K562 (cell line): ENCODE results near the gene COX7A2. TPM values are rescaled to one million over a fixed set of nuclear protein-coding genes. Genes with fewer than 3 reads are reported as not detected.

Source experiments
- ATAC-seq: fragments of 200-7000 bp; cut with Tn5 transposase; 3 replicates; pipeline ENCODE4 v1.9.1; 2020; ENCODE audit warnings: moderate library complexity
- BruUV-seq: library from RNA; stranded (reverse); fragments of 400-500 nt; replicated peaks from 2 replicates; lab custom pipeline; 2021; lab: Mats Ljungman, UMichigan
- CTCF ChIA-PET: fragments of 300-600 bp; formaldehyde crosslinking; extraction: SDS; loops from one replicate; lab custom pipeline; 2021; ENCODE audit warnings: low intra/inter-chr PET ratio; lab: Yijun Ruan, JAX
- POLR2A ChIA-PET: fragments of 300-600, 350-650 bp; sonication (Branson Sonifier 250); formaldehyde crosslinking; extraction: SDS; loops from one replicate; lab custom pipeline; 2021; ENCODE audit warnings: antibody characterized with exemption, inconsistent platforms; lab: Yijun Ruan, JAX
- DNase-seq, 4 experiments: peaks; one replicate each; pipeline versions ENCODE4 v3.0.0 to v3.0.0-alpha.2; 2011 to 2018; ENCODE audit warnings: low spot score in 3 of 4, mixed read lengths in 3 of 4; ENCODE audit errors: extremely low read depth in 1 of 4
- FAIRE-seq: peaks from 2 replicates; lab custom pipeline; 2011; peaks lifted over from hg19 to GRCh38; lab: Jason Lieb, UNC
- H2AFZ ChIP-seq: 2 replicates; pipeline ENCODE4 v1.6.0; 2011; ENCODE audit warnings: low read depth, low read length, control low read depth, inconsistent platforms
- H3K27ac ChIP-seq: fragments of 200-600 bp; 3 replicates; pipeline ENCODE4 v1.8.0; 2011; ENCODE audit warnings: low read depth, mild to moderate bottlenecking, control low read depth, inconsistent platforms, low read length, moderate library complexity, mixed read lengths; ENCODE audit errors: extremely low read depth
- H3K27me3 ChIP-seq, 2 experiments: fragments of 300-600 bp in 1 of 2; 2 replicates in 1 of 2; 3 replicates in 1 of 2; pipeline versions ENCODE4 v1.6.0 to v1.8.0; 2011; ENCODE audit warnings: inconsistent platforms in 2 of 2, low read length in 2 of 2, mild to moderate bottlenecking in 1 of 2, mixed read lengths in 1 of 2, moderate library complexity in 1 of 2; ENCODE audit not compliant: control insufficient read depth in 2 of 2, insufficient read depth in 2 of 2
- H3K36me3 ChIP-seq: fragments of 300-600 bp; 3 replicates; pipeline ENCODE4 v1.8.0; 2011; ENCODE audit warnings: mild to moderate bottlenecking, low read length, inconsistent platforms; ENCODE audit not compliant: control insufficient read depth, insufficient read depth
- H3K4me1 ChIP-seq, 2 experiments: fragments of 200-600 bp in 1 of 2; replicated peaks in 1 of 2; 2 replicates in 1 of 2; 3 replicates in 1 of 2; pipeline versions ENCODE4 v1.5.1 to v1.8.0; 2011; ENCODE audit warnings: inconsistent platforms in 2 of 2, low read length in 2 of 2, mild to moderate bottlenecking in 1 of 2, mixed read lengths in 1 of 2, moderate library complexity in 1 of 2; ENCODE audit not compliant: control insufficient read depth in 2 of 2, insufficient read depth in 2 of 2
- H3K4me2 ChIP-seq: 2 replicates; pipeline ENCODE4 v1.6.1; 2011; ENCODE audit warnings: low read length, control low read depth, inconsistent platforms, mixed read lengths; ENCODE audit not compliant: insufficient read depth
- H3K4me3 ChIP-seq: fragments of 200-600 bp; sonication (generic), shearing (Covaris generic); 2 replicates; pipeline ENCODE4 v1.5.1; 2016; ENCODE audit warnings: control low read depth, inconsistent platforms
- H3K79me2 ChIP-seq: fragments of 200-600 bp; 3 replicates; pipeline ENCODE4 v1.8.0; 2011; ENCODE audit warnings: low read length, inconsistent platforms; ENCODE audit not compliant: control insufficient read depth, insufficient read depth
- H3K9ac ChIP-seq, 2 experiments: 2 replicates each; pipeline versions ENCODE4 v1.6.0 to v1.6.1; 2011; ENCODE audit warnings: low read depth in 2 of 2, low read length in 2 of 2, control low read depth in 1 of 2, inconsistent platforms in 1 of 2, mild to moderate bottlenecking in 1 of 2, mixed read lengths in 1 of 2; ENCODE audit not compliant: insufficient read depth in 1 of 2
- H3K9me1 ChIP-seq: one replicate; pipeline ENCODE4 v1.6.0; 2011; ENCODE audit warnings: inconsistent platforms, mild to moderate bottlenecking, low read length, moderate library complexity; ENCODE audit not compliant: control insufficient read depth, insufficient read depth
- H3K9me3 ChIP-seq: replicated peaks from 2 replicates; pipeline ENCODE4 v1.5.1; 2011; ENCODE audit warnings: low read depth, low read length, inconsistent platforms; ENCODE audit not compliant: control insufficient read depth, insufficient read depth
- H4K20me1 ChIP-seq: replicated peaks from 2 replicates; pipeline ENCODE4 v1.6.1; 2011; ENCODE audit warnings: low read length, inconsistent platforms, mixed read lengths; ENCODE audit not compliant: control insufficient read depth, insufficient read depth
- CEBPG ChIP-seq, 3 experiments: fragments of 200-800 bp in 1 of 3; sonication (Bioruptor generic) in 1 of 3; sonication (generic) in 1 of 3; formaldehyde crosslinking in 1 of 3; IDR thresholded peaks in 2 of 3; conservative IDR thresholded peaks in 1 of 3; 2 replicates each; pipeline versions ENCODE4 v1.6.1 to v1.8.0; 2016 to 2022; ENCODE audit warnings: missing compliant biosample characterization in 2 of 3, missing genetic modification characterization in 2 of 3, mild to moderate bottlenecking in 1 of 3, missing genetic modification reagents in 1 of 3
- MEIS2 ChIP-seq: fragments of 450-650 bp; IDR thresholded peaks from 2 replicates; pipeline ENCODE4 v1.6.1; 2014; ENCODE audit warnings: mild to moderate bottlenecking; ENCODE audit not compliant: partially characterized antibody
- RAD21 ChIP-seq, 2 experiments: fragments of 250-450 bp in 1 of 2; fragments of 450-650 bp in 1 of 2; sonication (Bioruptor Pico) in 1 of 2; formaldehyde crosslinking in 1 of 2; IDR thresholded peaks in 1 of 2; conservative IDR thresholded peaks in 1 of 2; 2 replicates each; pipeline versions ENCODE4 v1.4.0 to v1.8.0; 2020 to 2022; ENCODE audit warnings: mild to moderate bottlenecking in 2 of 2, moderate library complexity in 1 of 2
- RB1 ChIP-seq: fragments of 450-650 bp; IDR thresholded peaks from 2 replicates; pipeline ENCODE4 v1.6.1; 2017; ENCODE audit warnings: low read depth, mild to moderate bottlenecking
- SMC3 ChIP-seq: conservative IDR thresholded peaks from 2 replicates; pipeline ENCODE4 v1.6.1; 2011; ENCODE audit warnings: low read depth, low read length, improper control_type of control experiment; ENCODE audit not compliant: insufficient read depth
- TEAD4 ChIP-seq, 2 experiments: sonication (generic) in 1 of 2; formaldehyde crosslinking in 1 of 2; IDR thresholded peaks; 2 replicates each; pipeline versions ENCODE4 v1.6.1 to v1.8.0; 2012 to 2022; ENCODE audit warnings: borderline replicate concordance in 1 of 2, inconsistent platforms in 1 of 2, low read length in 1 of 2, mild to moderate bottlenecking in 1 of 2, missing genetic modification reagents in 1 of 2
- WGBS: fragments of 100-300 bp; shearing (Covaris generic); methylation state at CpG from one replicate; pipeline ENCODE4 v1.1.6; 2016; ENCODE audit warnings: low coverage, mixed read lengths; ENCODE audit not compliant: insufficient coverage; ENCODE audit errors: missing lambda C conversion rate; 5-methylcytosine and 5-hydroxymethylcytosine counted together
- in situ Hi-C: fragments of 300-500 bp; cut with MboI; formaldehyde crosslinking; loops from 4 replicates; pipeline ENCODE4 v1.15.0; 2018; ENCODE audit warnings: inconsistent platforms, mixed read lengths
- intact Hi-C: fragments of 100-400 bp; cut with micrococcal nuclease; formaldehyde crosslinking; loops from 2 replicates; pipeline ENCODE4 v1.14.2; 2022
- polyA plus RNA-seq, 8 experiments: library from polyadenylated mRNA; depleted of rRNA in 4 of 8; stranded (reverse) in 5 of 8; unstranded in 3 of 8; fragments of >200 nt; fragmentation: Nextera tagmentation in 2 of 8; fragmentation: Illumina TruSeq in 1 of 8; extraction: Ambion mirVana in 2 of 8; extraction: Trizol in 1 of 8; gene quantifications; 2 replicates each; pipeline versions ENCODE4 v1.2.1 to v1.2.3, GENCODE V29; 2011 to 2014; ENCODE audit warnings: inconsistent platforms in 1 of 8, missing spikeins in 1 of 8
- total RNA-seq, 7 experiments: library from RNA; depleted of rRNA in 6 of 7; stranded (reverse); fragments of >200 nt in 6 of 7; fragmentation: Illumina TruSeq in 2 of 7; extraction: Trizol in 2 of 7; gene quantifications; 2 replicates each; pipeline versions ENCODE4 v1.2.1 to v1.2.3, GENCODE V29; 2011 to 2021; ENCODE audit warnings: low replicate concordance in 1 of 7
- TF ChIP-seq, protein P1 (sequence below), 3 experiments: IDR thresholded peaks in 2 of 3; conservative IDR thresholded peaks in 1 of 3; 2 replicates each; pipeline ENCODE4 v1.5.1; 2011 to 2012; ENCODE audit warnings: low read length in 3 of 3, mild to moderate bottlenecking in 3 of 3, control low read depth in 2 of 3, improper control_type of control experiment in 1 of 3, inconsistent platforms in 1 of 3, low read depth in 1 of 3, mixed read lengths in 1 of 3, moderate library complexity in 1 of 3; ENCODE audit not compliant: insufficient read depth in 2 of 3
- TF ChIP-seq, protein P2 (sequence below), 2 experiments: fragments of 450-650 bp; formaldehyde crosslinking in 1 of 2; IDR thresholded peaks; 2 replicates each; pipeline versions ENCODE4 v1.4.0 to v1.6.1; 2014 to 2020; ENCODE audit warnings: mild to moderate bottlenecking in 2 of 2, borderline replicate concordance in 1 of 2, low read depth in 1 of 2

COX7A2 gene
- total and polyA plus RNA-seq, 9 of the 15 experiments (the other 6 are each of a cell fraction or from before 2014, with no cell fraction given) = 234 to 2,216 (median 585) TPM

DNA sequence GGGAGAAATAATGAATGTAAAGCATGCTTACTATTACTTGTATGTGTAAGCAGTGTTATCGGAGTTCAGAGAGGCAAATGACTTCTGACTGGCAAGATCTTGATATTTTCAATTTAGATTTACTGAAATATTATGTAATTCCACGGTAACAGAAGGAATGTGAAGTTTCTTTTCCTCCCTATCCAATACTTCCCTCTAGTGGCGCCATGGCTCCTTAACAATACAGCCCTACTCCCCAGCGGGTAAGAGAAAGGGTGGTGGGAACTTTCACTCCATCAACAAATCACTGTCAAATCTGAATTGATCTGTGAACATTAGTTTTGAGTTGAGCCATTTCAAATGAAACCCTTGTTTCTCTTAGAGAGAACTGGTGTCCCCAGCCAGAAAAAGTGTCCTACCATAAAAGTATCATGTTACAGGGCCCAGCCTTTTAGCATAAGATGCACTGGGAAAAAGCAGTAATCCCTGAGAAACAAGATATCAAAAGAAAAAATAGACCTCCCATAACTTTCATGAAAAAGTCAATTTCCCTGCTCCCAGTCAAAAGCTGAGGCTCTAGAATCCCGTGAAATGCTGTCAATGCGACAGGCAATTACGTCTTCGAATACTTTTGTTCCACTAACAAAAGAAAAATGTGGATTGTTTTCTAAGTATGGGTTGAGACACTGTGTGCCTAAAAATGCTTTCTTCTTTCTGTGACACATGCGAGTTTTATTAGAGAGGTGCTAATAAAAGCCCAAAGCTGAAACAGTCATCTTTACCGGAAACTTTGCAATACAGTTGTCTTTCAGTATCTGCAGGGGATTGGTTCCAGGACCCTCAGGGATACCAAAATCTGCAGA is 12.9 kb downstream of the COX7A2 start:
- H3K36me3 ChIP-seq = no peaks in the 10 kb centered on the region
- no peak overlapping the region for H3K4me3 ChIP-seq
- WGBS = 28% methylated on average over 10 of the region's 10 CpGs
- in situ Hi-C loops = no loop called here
- no peaks in the 10 kb centered on the region for H3K79me2 ChIP-seq
- no peaks in the 10 kb centered on the region for H3K9me3 ChIP-seq
- no peak overlapping the region for H3K27ac ChIP-seq
- no peaks in the 10 kb centered on the region for H3K4me1 ChIP-seq
- peak; percentile 76 for FAIRE-seq
- no peak overlapping the region for H3K4me2 ChIP-seq
- intact Hi-C loops = no loop called here
- H3K9ac ChIP-seq = no peak overlapping the region
- no peak overlapping the region for H2AFZ ChIP-seq
- H3K27me3 ChIP-seq = no peaks in the 10 kb centered on the region
- peak; percentile 91 for ATAC-seq
- ChIA-PET POLR2A (no interaction called here), CTCF (interaction anchor here (0.6 kb wide), 2 partner anchors 296 to 1492 kb away, joined by 3 read pairs; no protein-coding TSS in a partner anchor)
- H4K20me1 ChIP-seq = no peaks in the 10 kb centered on the region
- peak; percentile 41 to 57 (median 55) for DNase-seq
- H3K9me1 ChIP-seq = no peaks in the 10 kb centered on the region
- BruUV-seq = no TSS peak
- TF ChIP-seq RAD21 (CRISPR knock-in tag; conservative IDR thresholded peaks at IDR 0.05 in 1 of 2, IDR thresholded peaks at IDR 0.05 in 1 of 2) (peak; percentile 58 to 68), RB1 (no peak), TEAD4 (IDR thresholded peaks at IDR 0.05; ENCODE audit: low read length) (peak; percentile 22; the same call in 1 of the 2 replicates), TEAD4 (CRISPR knock-in tag; IDR thresholded peaks at IDR 0.05; ENCODE audit: borderline replicate concordance) (no peak), MEIS2 (peak; percentile 2), CEBPG (CRISPR knock-in tag; IDR thresholded peaks at IDR 0.05) (no peak), CEBPG (tag; conservative IDR thresholded peaks at IDR 0.05 in 1 of 2, IDR thresholded peaks at IDR 0.05 in 1 of 2) (peak in 1 of 2 experiments; percentile 41; a peak in 1 of 4 replicates), SMC3 (0 out of 2 replicates have a peak, but pooled peaks have one; percentile 13)
- TF ChIP-seq, protein P1, sequence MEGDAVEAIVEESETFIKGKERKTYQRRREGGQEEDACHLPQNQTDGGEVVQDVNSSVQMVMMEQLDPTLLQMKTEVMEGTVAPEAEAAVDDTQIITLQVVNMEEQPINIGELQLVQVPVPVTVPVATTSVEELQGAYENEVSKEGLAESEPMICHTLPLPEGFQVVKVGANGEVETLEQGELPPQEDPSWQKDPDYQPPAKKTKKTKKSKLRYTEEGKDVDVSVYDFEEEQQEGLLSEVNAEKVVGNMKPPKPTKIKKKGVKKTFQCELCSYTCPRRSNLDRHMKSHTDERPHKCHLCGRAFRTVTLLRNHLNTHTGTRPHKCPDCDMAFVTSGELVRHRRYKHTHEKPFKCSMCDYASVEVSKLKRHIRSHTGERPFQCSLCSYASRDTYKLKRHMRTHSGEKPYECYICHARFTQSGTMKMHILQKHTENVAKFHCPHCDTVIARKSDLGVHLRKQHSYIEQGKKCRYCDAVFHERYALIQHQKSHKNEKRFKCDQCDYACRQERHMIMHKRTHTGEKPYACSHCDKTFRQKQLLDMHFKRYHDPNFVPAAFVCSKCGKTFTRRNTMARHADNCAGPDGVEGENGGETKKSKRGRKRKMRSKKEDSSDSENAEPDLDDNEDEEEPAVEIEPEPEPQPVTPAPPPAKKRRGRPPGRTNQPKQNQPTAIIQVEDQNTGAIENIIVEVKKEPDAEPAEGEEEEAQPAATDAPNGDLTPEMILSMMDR (IDR thresholded peaks at IDR 0.05 in 2 of 3, conservative IDR thresholded peaks at IDR 0.05 in 1 of 3; ENCODE audit: insufficient read depth in 2 of 3, low read depth in 1 of 3, low read length in 3 of 3) = peak; percentile 50 to 68 (median 58); a peak in 5 of 6 replicates
- TF ChIP-seq, protein P2, sequence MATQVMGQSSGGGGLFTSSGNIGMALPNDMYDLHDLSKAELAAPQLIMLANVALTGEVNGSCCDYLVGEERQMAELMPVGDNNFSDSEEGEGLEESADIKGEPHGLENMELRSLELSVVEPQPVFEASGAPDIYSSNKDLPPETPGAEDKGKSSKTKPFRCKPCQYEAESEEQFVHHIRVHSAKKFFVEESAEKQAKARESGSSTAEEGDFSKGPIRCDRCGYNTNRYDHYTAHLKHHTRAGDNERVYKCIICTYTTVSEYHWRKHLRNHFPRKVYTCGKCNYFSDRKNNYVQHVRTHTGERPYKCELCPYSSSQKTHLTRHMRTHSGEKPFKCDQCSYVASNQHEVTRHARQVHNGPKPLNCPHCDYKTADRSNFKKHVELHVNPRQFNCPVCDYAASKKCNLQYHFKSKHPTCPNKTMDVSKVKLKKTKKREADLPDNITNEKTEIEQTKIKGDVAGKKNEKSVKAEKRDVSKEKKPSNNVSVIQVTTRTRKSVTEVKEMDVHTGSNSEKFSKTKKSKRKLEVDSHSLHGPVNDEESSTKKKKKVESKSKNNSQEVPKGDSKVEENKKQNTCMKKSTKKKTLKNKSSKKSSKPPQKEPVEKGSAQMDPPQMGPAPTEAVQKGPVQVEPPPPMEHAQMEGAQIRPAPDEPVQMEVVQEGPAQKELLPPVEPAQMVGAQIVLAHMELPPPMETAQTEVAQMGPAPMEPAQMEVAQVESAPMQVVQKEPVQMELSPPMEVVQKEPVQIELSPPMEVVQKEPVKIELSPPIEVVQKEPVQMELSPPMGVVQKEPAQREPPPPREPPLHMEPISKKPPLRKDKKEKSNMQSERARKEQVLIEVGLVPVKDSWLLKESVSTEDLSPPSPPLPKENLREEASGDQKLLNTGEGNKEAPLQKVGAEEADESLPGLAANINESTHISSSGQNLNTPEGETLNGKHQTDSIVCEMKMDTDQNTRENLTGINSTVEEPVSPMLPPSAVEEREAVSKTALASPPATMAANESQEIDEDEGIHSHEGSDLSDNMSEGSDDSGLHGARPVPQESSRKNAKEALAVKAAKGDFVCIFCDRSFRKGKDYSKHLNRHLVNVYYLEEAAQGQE (IDR thresholded peaks at IDR 0.05; ENCODE audit: borderline replicate concordance) = peak; percentile 22; the same call in 1 of the 2 replicates
- TF ChIP-seq, protein P2 (CRISPR knock-in tag; IDR thresholded peaks at IDR 0.05; ENCODE audit: low read depth) = no peak
